AG08396 (cell line): ENCODE results near the gene SUSD1.
"Not testable (repeated sequence)": the region's sequence is repeated elsewhere in the genome, so short reads cannot be mapped to it uniquely, and the experiment has no call there.

Experiments used
- DNase-seq: peaks from one replicate; pipeline ENCODE4 v3.0.0; 2012; ENCODE audit warnings: low spot score, mixed read lengths

The SUSD1 gene

DNA sequence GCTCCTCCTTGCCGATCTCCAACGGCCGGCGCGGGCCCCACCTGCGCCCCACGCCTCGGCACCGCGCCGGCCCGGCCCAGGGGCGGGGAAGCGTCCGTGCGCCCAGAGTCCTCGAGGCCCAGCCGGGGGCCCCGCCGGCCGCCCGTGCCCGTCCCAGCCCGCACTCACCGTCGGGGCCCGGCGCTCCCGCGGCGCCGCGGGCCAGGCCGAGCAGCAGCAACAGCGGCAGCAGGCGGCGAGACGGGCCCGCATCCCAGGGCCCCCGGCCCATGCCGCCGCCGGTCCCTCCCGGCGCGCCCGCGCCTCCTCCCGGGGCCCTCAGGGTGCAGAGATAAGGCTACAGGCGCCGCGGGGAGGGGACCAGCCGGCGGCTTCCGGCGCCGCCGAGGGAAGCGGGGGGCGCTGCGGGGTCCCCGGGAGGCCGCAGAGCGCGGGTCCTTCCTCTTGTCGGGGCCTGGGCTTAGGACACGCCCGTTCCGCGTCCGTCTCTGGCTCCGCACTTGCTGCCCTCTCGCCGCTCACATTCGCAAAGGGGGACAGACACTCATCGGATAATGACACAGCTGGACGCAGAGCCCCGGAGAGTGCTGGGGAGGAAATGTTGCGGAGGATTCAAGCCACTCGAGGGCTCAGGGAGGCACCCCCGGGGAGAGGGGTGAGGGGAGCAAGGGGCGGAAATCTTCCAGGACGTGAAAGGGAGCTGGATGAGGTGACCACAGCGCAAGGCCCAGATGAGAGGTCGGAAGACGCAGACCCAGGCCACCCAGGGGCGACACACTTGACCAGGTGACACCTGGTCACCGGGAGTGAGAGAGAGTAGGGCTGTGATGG lies at the start of gene SUSD1:
Gene SUSD1 (minus strand): TSS at position 333 of the 831 bp plus-strand sequence. CDS start 62 bp downstream, at position 271.
- peak; percentile 64 for DNase-seq

DNA sequence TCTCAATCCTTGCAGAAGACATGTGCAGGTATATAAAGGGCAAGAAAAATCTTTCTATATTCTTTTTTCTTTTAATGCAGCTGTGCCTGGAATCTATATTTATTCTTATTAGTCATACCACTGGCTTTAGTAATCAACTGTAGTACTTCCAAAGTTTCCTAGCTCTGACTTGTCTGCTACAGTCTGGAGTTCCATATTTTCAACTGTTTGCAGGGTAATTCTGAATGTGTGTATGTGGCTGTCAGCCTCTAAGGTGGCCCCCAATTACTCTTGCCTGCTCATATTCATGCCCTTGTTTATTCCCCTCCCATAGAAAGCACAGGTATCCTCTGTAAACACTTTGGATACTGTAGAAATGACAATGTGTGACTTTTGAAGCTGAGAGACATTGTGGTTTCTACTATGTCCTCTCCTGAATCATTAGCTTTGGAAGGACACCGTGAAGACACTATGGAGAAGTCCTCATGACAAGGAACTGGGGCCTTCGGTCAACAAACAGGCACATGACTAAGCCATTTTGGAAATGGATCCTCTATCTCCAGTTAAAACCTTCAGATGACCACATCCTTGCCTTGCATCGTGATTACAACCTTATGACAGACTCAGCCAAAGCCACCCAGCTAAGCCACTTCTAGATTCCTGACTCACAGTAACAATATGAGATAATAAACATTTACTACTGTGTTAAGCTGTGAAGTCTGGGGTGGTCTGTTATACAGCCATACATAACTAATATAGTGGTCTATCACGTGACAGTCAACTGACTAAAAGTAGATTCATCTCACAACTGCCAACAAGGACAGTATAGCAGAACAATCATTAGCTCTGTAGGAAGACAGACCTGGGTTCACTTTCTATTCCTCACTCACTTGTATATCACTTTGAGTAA lies 49.5 kb upstream of the SUSD1 start:
- DNase-seq = peak; percentile 38

DNA sequence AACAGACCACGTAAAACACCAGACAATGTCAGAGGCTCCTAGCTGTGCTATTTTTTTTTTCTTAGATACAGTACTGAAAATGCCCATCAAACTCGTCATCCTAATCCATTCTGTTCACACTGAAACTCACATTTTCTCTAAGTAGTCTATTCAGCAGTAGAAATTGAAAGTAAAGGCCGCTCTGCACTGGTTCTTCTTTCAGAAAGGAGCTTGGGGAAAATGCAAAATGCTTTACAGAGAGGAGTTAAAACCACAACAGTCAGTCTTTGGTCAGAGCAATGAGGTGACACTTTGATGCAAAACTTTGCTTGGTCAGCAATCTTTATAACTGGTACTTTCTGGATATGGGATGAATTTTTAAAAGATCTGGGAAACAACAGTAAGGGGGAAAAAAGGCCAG lies 43.8 kb upstream of the SUSD1 start:
- no peak for DNase-seq

DNA sequence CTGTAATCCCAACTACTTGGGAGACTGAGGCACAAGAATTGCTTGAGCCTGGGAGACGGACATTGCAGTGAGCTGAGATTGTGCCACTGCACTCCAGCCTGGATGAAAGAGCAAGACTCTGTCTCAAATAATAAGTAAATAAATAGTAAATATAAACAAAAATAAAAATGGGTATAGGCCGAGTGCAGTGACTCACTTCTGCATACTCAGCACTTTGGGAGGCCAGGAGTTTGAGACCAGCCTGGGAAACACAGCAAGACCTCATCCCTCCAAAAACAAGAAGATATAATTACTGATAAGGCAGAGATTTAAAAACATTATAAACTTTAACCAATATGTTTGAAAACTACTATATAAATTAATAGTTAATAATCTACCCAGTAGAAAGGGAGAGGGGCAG lies 37.8 kb upstream of the SUSD1 start:
- no peak for DNase-seq

DNA sequence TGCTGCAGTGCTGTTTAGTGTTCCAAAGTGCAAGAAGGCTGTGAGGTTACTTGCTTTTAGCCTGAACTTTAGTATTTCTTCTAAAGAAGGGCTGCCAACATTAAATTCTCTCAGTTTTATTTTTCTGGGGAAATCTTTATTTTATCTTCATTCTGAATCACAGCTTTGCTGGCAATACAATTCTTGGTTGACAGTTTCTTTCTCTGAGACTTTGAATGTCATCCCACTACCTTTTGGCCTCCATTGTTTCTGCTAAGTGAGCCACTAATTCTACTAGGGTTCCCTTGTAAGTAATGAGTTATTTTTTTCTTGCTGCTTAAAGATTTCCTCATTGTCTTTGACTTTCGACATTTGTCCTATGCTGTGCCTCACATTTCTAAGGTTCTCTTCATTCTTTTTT lies 32.4 kb upstream of the SUSD1 start:
- DNase-seq = no peak

DNA sequence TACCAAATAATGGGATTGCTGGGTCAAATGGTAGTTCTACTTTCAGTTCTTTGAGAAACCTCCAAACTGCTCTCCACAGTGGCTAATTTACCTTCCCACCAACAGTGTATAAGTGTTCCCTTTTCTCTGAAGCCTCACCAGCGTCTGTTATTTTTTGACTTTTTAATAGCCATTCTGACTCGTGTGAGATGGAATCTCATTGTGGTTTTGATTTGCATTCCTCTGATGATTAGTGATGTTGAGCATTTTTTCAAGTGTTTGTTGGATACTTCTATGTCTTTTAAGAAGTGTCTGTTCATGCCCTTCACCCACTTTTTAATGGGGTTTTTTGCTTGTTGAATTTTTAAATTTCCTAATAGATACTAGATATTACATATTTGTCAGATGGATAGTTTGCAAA lies 28.4 kb upstream of the SUSD1 start:
- DNase-seq = no peak

DNA sequence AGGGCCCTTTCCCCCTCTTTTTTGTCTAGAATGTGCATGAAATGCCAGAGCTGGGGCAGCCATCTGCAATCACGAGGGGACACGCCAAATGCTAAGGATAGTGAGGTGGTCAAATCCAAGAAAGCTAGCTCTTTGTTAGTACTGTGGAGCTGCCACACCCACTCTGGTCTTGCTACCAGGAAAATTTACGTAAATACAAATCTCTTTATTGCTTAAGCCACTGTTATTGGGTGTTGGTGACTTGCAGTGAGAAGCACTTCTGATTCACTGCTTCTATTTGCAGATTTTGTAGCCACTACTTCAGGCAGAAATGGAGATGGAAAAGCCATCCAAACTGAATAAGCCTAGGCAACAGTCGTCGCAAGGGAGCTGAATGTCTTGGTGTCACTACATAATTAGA lies 25.6 kb upstream of the SUSD1 start:
- DNase-seq = no peak

DNA sequence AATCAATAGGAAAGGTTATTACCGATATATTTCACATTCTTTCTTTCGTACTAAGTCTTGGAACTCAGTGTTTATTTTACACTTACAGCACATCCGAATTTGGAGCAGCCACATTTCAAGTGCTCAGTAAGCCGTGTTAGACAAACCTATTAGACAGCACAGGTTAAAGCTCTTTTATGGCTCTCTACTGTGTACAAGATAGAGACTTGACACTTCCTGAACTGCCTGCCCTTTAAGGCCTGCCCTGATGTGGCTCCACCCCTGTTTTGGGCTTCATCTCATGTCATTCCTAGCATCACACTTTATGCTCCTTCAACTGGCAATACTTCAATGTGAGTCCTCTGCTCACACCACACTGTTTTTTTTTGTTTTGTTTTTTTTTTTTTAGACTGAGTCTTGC lies 23.5 kb upstream of the SUSD1 start:
- DNase-seq = no peak

DNA sequence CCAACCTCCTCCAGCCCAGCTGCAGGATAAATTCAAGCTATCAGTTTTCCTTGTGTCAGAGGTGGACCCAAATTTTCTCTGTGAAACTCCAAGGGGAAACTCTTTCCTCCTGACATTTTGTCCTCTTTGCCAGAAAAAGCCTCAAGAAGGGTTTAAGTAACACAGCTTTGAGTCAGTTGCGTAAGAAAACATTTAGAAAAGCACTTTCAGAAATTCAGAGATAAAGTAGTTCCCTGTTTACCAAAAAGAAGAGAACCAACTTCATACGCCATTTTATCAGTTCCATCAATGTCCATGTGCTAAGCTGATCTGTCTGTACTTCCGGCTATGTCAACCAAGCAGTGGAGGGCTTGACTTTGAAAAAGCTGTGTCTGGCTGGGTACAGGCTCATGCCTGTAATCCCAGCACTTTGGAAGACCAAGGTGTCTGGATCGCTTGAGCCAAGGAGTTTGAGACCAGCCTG lies 19.9 kb upstream of the SUSD1 start:
- no peak for DNase-seq

DNA sequence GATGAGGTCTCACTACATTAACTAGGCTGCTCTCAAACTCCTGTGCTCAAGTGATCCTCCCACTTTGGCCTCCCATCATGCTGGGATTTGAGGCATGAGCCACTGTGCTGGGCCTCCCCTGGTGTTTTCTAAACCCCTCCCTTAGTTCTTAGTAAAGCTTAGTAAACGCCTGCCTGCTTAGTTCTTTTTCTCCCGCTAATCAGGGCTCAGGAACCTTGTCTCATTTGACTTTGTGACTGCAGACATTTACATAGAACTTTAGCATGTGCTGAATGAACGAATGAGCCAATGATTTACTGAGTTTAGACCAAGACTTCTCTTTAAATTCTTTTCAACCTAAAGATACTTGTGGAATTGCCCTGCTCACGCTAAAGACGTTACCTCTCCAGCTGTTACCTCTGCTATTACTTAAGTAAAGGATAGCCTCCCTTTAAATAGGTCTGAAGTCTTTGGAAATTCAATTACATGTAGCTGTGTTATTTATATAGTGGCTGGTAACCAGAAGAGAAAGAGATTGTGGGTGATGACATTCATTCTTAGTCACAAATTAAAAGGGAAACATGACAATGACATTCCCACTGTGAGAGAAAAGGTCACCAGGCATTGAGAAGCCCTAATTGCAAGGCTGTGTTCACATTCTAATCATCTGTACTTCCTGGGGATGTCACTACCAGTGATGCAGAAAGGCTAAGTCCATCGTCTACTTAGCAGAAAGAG lies 18.6 kb upstream of the SUSD1 start:
- no peak for DNase-seq

DNA sequence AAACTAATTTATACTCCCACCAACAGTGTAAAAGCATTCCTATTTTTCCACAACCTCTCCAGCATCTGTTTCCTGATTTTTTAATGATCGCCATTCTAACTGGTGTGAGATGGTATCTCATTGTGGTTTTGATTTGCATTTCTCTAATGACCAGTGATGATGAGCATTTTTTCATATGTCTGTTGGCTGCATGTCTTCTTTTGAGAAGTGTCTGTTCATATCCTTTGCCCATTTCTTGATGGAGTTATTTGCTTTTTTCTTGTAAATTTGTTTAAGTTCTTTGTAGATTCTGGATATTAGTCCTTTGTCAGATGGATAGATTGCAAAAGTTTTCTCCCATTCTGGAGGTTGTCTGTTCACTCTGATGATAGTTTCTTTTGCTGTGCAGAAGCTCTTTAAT lies 15.2 kb upstream of the SUSD1 start:
- DNase-seq = not testable (repeated sequence)

DNA sequence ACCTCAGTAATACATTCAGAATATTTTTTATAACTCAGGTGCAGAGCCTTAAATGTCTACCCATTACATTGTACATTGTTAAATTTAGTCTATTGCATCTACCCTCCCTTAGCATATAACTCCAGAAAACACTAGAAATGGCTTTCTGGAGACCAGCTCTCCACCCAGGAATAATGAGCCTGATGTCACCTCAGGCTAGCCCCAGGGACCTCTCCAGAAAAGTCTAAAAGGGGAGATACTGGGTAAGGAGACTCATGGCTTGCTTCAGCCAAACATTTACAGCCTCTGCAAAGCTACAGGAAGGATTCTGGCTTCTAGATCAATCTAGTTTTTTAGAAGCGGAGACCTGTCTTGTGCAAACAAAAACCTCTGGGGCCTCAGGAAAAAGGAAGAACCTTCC lies 13.8 kb upstream of the SUSD1 start:
- DNase-seq = no peak

DNA sequence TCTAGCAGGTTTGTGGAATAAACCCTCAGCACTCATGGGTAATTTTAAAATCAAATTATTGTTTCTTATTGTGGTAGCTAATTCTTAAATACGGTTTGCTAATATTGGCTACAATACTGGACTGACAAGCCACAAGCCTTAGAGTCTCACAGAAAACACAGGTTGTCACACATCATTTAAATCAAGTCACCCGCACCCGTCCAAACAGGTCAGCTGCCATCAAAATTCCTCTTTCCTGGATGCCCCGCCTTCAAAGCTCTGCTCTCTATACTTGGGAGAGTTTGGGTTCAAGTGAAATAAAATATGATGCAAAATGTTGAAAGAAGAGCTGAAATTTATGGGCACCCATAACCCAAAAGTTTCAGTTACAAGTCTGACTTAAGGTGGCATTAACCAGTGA lies 12.3 kb upstream of the SUSD1 start:
- no peak for DNase-seq

DNA sequence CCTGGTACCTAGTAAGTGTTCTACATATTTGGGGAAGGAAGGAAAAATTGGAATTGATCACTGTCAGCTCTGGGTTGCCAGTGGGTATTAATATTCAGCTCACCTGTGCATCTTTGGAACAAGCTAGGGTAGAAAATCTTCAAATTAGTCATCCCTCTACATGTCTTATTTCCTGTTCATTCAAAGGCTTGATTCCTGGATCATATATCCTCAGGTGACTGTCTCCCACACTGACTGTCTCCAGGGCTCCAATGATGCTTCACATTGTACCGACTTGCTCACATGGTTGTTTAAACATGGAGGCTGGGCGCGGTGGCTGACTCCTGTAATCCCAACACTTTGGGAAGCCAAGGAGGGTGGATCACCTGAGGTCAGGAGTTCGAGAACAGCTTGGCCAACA lies 11.6 kb upstream of the SUSD1 start:
- DNase-seq = no peak

DNA sequence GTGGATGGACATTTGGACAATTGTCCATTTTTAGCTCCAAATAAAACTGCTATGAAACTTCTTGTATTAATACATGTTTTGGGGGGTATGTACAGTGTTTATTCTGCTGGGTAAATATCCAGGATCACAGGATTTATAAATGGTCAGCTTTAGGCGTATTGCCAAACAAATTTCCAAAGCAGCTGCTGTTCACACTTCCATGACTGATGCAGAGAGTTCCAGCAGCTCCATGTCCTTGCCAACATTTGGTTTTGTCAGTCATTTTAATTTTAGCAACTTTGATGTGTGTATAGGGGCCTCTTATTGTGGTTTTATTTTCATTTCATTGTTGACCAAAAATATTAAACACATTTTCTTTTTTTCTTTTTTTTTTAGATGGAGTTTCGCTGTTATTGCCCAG lies 9.8 kb upstream of the SUSD1 start:
- DNase-seq = no peak

DNA sequence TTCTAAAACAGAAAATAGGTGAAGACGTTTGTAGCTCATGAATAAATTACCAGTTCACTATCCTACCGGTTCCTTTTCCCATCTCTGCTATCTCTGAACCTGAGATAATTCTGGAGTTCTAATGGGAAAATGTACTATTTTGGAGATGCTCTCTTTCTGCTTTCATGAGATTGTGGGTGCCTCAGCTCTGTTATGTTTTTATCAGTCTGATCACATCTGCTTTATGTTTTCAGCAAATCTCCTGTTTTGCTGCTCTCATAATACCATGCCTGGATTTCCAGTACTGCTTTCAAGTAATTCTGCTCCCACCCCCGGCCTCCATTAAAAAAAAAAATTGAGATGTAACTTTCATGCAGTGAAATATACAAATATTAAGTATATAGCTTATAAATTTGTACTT lies 9.1 kb upstream of the SUSD1 start:
- DNase-seq = no peak

DNA sequence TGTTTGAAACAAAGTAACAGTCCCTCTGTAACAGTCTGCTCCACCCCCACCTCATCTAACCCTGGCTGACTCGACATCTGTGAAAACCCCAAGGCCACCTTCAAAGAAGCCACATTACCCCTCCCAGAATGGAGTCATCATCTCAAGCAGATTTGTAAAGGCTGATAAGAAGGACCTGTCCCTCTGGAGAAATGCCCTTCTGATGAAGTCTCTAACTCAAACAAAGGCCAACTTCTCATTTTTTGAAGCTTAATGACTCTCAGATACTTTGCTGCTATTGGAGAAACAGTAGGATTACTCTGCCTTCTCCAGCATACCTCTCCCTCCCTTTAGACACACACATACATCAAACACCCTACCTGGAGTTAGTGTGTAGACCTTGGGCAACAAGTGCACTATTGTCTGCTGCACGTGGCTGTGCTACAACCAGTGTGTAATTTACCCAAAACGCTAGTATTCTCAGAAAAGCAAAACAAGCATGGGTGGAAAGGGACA lies 5.3 kb upstream of the SUSD1 start:
- peak; percentile 22 for DNase-seq

DNA sequence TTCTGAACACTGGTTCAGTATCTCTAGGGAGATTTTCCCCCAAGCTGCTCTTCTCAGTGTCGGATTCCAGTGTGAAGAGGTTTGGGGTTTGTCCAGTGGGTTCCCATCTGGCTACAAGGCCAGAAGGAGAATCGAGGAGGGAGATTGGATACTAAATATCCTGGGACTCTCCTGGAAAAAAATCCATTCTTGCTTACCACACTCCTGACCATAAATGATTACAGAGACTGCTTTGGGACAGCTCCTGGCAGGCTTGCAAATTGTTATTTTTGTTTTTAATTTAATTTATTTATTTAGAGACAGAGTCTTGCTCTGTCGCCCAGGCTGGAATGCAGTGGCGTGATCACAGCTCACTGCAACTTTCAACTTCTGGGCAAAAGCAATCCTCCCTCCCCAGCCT lies 4.7 kb upstream of the SUSD1 start:
- peak; percentile 22 for DNase-seq

DNA sequence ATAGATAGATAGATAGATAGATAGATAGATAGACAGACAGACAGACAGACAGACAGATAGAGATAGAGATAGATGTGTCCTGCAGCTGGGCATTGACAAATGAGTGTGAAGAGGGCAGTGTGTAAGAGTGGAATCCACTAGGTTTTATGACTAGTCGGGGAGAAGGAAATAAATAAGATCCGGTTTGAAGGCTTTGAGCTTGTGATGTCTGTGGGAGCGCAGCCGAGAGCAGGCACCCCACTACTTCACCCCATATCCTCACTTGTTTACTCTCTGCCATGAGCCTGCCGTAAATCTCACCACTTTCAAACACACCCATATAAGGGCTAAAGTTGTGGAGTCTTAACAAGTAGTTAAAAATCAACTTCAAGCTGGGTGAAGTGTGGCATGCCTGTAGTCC lies 1.4 kb upstream of the SUSD1 start:
- no peak for DNase-seq

DNA sequence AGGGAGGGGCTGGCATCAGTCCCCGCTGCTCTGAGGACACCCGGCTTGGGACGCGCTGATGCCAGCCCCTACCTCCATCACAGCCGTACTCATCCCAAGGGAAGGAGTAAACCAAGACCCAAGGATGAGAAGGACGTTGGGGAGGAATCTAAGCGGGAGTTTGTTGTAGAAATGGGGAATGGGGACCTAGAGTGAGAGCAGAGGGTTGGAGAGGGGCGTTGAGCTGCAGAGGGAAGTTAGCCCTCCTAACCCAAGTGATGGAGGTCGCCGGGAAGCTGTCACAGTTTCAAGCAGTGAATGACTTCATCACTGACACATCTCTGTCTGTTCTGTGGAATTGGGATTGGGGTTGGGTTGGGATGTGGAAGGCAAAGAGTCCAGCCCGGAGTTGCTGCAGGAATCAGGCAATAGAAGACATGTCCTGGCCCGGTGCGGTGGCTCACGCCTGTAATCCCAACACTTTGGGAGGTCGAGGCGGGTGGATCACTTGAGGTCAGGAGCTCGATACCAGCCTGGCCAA lies 759 bp upstream of the SUSD1 start:
- no peak for DNase-seq

DNA sequence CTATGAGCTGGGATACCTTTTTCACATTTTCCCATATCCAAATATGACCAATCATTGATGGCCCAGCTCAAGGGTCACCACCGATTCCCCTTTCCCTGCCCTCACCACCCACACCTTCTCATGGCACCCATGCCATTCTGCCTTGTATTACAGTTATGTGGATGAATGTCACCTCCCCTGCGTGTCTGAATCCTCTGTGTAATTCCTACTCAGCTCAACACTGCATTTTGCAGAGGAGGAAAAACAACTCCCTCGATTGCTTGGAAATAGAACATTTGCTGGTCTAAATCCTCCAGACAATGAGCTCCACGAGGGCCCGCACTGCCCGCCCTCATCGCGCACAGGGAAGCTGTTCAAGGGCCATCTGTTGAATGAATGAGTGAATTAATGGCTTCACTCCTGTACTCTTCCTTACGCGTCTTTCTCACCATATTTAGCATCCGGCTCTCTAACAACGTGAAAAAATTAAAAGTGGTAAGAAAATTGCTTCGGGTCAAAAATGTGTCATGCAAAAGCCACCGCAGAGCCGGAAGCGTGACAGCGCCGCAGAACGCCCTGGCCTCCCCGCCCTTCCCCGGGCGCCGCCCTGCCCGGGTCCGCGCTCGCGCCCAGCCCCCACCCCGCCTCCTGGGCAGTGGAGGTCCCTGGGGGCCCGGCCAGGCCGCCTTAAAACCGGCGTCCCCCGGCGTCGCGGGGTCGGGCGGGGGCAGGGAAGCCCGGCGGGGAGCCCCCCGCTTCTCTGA lies 704 bp downstream of the SUSD1 start:
- DNase-seq = peak; percentile 87
